ENCODE data around the gene SON. TPM values are rescaled to one million over a fixed set of nuclear protein-coding genes. Genes with fewer than 3 reads are reported as not detected.

SON gene
- polyA plus RNA-seq, 1 donor from 2014 or later, result 123 TPM

DNA sequence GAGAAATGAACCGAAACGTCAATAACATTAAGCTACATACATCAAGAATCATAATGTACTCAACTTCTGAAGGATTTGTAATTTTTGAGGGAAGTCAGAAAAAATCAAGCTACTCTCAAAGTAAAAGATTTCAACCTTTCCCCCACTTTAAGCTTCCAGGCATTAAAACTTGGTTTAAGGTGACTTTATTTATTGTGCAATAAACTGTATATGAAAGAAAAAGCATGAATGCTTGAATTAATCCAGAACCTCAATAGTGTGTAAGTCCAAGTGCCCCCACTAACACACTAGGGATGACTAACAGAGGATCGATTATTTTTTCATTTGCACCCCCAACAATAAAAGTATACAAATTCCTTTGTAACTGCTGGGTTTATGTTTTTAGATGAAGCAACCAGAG is 11.8 kb upstream of the SON start:
- no peaks in the 10 kb centered on the region for H3K27me3 ChIP-seq (ENCODE audit: insufficient read depth, low read depth, low read length)
- H3K36me3 ChIP-seq (ENCODE audit: insufficient read depth, low read length), result peaks cover 17% of the 10 kb centered on the region
- TF ChIP-seq TAF1 (IDR thresholded peaks at IDR 0.05; ENCODE audit: low read depth) (no peak), RAD21 (conservative IDR thresholded peaks at IDR 0.05) (no peak), EZH2 (IDR thresholded peaks at IDR 0.05; ENCODE audit: borderline replicate concordance, insufficient read depth, low read length, poor library complexity, severe bottlenecking) (no peak), POLR2AphosphoS5 (IDR thresholded peaks at IDR 0.05) (no peak)
- no peaks in the 10 kb centered on the region for H3K9me2 ChIP-seq (ENCODE audit: insufficient read depth, low read length)
- no peaks in the 10 kb centered on the region for H3F3A ChIP-seq (ENCODE audit: insufficient read depth, low read length, poor library complexity, severe bottlenecking)
- H3K79me2 ChIP-seq (replicated peaks; ENCODE audit: insufficient read depth, low read length), result no peaks in the 10 kb centered on the region
- no peak overlapping the region for H3K4me3 ChIP-seq (ENCODE audit: low read length)
- no peak overlapping the region for H3K9ac ChIP-seq (ENCODE audit: low read length)
- H3K9me3 ChIP-seq (ENCODE audit: low read length), result no peaks in the 10 kb centered on the region
- no peak overlapping the region for H3K4me2 ChIP-seq (ENCODE audit: low read length)
- no peaks in the 10 kb centered on the region for H4K20me1 ChIP-seq (ENCODE audit: insufficient read depth)
- H3K27ac ChIP-seq (ENCODE audit: low read length), result no peak overlapping the region
- no peak overlapping the region for H2AFZ ChIP-seq (ENCODE audit: low read depth, low read length)

DNA sequence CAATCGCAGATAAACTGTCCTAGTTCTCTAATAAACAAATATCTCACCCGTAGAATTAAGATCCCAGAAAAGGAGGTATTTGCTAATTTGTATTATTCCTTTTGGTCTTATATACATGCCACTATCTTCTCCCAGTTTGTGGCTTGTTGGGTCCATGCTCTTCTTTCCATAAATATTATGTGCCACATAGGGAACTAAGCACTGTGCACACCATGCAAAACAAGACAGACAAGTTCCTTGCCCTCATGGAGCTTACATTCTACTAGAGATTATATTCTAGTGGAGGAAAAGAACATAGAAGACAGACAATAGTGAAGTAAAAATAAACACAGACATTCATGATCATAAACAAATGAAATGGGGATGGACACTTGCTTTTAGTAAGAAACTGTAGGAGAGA is 5.6 kb upstream of the SON start:
- Histone ChIP-seq H3K79me2 (replicated peaks; ENCODE audit: insufficient read depth, low read length) (peaks cover 27% of the 10 kb centered on the region), H3K27ac (ENCODE audit: low read length) (no peak overlapping the region), H3F3A (ENCODE audit: insufficient read depth, low read length, poor library complexity, severe bottlenecking) (no peaks in the 10 kb centered on the region), H4K20me1 (ENCODE audit: insufficient read depth) (no peaks in the 10 kb centered on the region), H3K9me2 (ENCODE audit: insufficient read depth, low read length) (no peaks in the 10 kb centered on the region), H3K4me3 (ENCODE audit: low read length) (no peak overlapping the region), H2AFZ (ENCODE audit: low read depth, low read length) (no peak overlapping the region), H3K9me3 (ENCODE audit: low read length) (no peaks in the 10 kb centered on the region), H3K4me2 (ENCODE audit: low read length) (no peak overlapping the region), H3K9ac (ENCODE audit: low read length) (no peak overlapping the region), H3K36me3 (ENCODE audit: insufficient read depth, low read length) (peaks cover 7% of the 10 kb centered on the region), H3K27me3 (ENCODE audit: insufficient read depth, low read depth, low read length) (no peaks in the 10 kb centered on the region)
- TF ChIP-seq MXI1 (conservative IDR thresholded peaks at IDR 0.05; ENCODE audit: poor library complexity, severe bottlenecking) (no peak), RAD21 (conservative IDR thresholded peaks at IDR 0.05) (no peak), POLR2AphosphoS5 (IDR thresholded peaks at IDR 0.05) (no peak), TAF1 (IDR thresholded peaks at IDR 0.05; ENCODE audit: low read depth) (no peak), EZH2 (IDR thresholded peaks at IDR 0.05; ENCODE audit: borderline replicate concordance, insufficient read depth, low read length, poor library complexity, severe bottlenecking) (no peak), EP300 (conservative IDR thresholded peaks at IDR 0.05; ENCODE audit: poor library complexity, severe bottlenecking) (no peak), SMC3 (conservative IDR thresholded peaks at IDR 0.05; ENCODE audit: poor library complexity) (no peak)
- TF ChIP-seq, protein P1, sequence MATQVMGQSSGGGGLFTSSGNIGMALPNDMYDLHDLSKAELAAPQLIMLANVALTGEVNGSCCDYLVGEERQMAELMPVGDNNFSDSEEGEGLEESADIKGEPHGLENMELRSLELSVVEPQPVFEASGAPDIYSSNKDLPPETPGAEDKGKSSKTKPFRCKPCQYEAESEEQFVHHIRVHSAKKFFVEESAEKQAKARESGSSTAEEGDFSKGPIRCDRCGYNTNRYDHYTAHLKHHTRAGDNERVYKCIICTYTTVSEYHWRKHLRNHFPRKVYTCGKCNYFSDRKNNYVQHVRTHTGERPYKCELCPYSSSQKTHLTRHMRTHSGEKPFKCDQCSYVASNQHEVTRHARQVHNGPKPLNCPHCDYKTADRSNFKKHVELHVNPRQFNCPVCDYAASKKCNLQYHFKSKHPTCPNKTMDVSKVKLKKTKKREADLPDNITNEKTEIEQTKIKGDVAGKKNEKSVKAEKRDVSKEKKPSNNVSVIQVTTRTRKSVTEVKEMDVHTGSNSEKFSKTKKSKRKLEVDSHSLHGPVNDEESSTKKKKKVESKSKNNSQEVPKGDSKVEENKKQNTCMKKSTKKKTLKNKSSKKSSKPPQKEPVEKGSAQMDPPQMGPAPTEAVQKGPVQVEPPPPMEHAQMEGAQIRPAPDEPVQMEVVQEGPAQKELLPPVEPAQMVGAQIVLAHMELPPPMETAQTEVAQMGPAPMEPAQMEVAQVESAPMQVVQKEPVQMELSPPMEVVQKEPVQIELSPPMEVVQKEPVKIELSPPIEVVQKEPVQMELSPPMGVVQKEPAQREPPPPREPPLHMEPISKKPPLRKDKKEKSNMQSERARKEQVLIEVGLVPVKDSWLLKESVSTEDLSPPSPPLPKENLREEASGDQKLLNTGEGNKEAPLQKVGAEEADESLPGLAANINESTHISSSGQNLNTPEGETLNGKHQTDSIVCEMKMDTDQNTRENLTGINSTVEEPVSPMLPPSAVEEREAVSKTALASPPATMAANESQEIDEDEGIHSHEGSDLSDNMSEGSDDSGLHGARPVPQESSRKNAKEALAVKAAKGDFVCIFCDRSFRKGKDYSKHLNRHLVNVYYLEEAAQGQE (IDR thresholded peaks at IDR 0.05; ENCODE audit: borderline replicate concordance), result no peak
- TF ChIP-seq, protein P2, sequence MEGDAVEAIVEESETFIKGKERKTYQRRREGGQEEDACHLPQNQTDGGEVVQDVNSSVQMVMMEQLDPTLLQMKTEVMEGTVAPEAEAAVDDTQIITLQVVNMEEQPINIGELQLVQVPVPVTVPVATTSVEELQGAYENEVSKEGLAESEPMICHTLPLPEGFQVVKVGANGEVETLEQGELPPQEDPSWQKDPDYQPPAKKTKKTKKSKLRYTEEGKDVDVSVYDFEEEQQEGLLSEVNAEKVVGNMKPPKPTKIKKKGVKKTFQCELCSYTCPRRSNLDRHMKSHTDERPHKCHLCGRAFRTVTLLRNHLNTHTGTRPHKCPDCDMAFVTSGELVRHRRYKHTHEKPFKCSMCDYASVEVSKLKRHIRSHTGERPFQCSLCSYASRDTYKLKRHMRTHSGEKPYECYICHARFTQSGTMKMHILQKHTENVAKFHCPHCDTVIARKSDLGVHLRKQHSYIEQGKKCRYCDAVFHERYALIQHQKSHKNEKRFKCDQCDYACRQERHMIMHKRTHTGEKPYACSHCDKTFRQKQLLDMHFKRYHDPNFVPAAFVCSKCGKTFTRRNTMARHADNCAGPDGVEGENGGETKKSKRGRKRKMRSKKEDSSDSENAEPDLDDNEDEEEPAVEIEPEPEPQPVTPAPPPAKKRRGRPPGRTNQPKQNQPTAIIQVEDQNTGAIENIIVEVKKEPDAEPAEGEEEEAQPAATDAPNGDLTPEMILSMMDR (IDR thresholded peaks at IDR 0.05; ENCODE audit: poor library complexity, severe bottlenecking), result no peak

Measured in neural cell (in vitro differentiated cells).